Measurements from ENCODE around the gene ROBO1. TPM values are rescaled to one million over a fixed set of nuclear protein-coding genes. Genes with fewer than 3 reads are reported as not detected.

The ROBO1 gene
- total and polyA plus RNA-seq, 2 of the 13 experiments (the other 11 are each of a cell fraction or from before 2014, with no cell fraction given) = 52.2 to 71.0 TPM

DNA sequence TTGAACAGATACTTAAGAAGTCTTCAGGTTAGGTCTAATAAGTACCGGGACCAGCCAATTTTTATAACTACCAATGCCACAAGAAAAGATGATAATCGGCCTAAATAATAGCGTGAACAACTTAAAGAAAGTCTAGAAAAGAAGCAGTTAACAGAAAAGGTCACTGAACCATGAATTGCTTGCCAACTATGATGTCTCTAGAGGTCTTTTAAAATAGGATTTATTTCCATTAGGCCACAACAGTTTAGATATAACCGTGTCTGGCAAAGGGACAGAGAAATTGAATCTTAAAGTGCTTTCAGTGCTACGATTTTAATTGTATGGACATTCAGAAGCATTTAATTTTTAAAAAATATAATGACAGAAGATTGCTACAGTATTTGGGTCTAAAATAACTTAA is 1070.4 kb downstream of the ROBO1 start:
- DNase-seq (ENCODE audit: low spot score) (no peak), ATAC-seq (no peak), FAIRE-seq (no peak)
- TF ChIP-seq ATRX (CRISPR knock-in tag; IDR thresholded peaks at IDR 0.05; ENCODE audit: borderline replicate concordance) (no peak), NFKB2 (CRISPR knock-in tag; IDR thresholded peaks at IDR 0.05; ENCODE audit: borderline replicate concordance) (no peak), ZFP82 (CRISPR knock-in tag; IDR thresholded peaks at IDR 0.05; ENCODE audit: borderline replicate concordance) (no peak), ZNF224 (CRISPR knock-in tag; IDR thresholded peaks at IDR 0.05) (no peak), ZNF121 (CRISPR knock-in tag; IDR thresholded peaks at IDR 0.05) (no peak), SAP130 (CRISPR knock-in tag; IDR thresholded peaks at IDR 0.05; ENCODE audit: low read depth) (no peak)
- TF ChIP-seq, protein P1, sequence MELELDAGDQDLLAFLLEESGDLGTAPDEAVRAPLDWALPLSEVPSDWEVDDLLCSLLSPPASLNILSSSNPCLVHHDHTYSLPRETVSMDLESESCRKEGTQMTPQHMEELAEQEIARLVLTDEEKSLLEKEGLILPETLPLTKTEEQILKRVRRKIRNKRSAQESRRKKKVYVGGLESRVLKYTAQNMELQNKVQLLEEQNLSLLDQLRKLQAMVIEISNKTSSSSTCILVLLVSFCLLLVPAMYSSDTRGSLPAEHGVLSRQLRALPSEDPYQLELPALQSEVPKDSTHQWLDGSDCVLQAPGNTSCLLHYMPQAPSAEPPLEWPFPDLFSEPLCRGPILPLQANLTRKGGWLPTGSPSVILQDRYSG (CRISPR knock-in tag; IDR thresholded peaks at IDR 0.05) = no peak
- Histone ChIP-seq H3K9me3 (ENCODE audit: low read length) (no peaks in the 10 kb centered on the region), H3K27me3 (ENCODE audit: control insufficient read depth in 1 of 2, insufficient read depth in 2 of 2, low read length in 2 of 2) (no peaks in the 10 kb centered on the region; a peak in 1 of 5 replicates), H3K4me3 (replicated peaks in 1 of 3; ENCODE audit: insufficient read depth in 1 of 3, low read depth in 2 of 3, low read length in 3 of 3) (no peak overlapping the region), H3K79me2 (ENCODE audit: insufficient read depth, low read length) (no peaks in the 10 kb centered on the region), H3K4me1 (ENCODE audit: insufficient read depth, low read length) (no peaks in the 10 kb centered on the region), H3K4me2 (ENCODE audit: low read depth, low read length) (no peak overlapping the region), H3K27ac (ENCODE audit: extremely low read length, insufficient read depth, low read length) (no peak overlapping the region), H3K36me3 (replicated peaks in 1 of 2; ENCODE audit: control insufficient read depth in 1 of 2, insufficient read depth in 2 of 2, low read length in 2 of 2) (peaks cover 1 to 8% of the 10 kb centered on the region in 2 experiments; a peak in 4 of 5 replicates), H4K20me1 (ENCODE audit: insufficient read depth, low read length) (no peaks in the 10 kb centered on the region), H3K9ac (ENCODE audit: insufficient read depth, low read depth, low read length) (no peak overlapping the region), H2AFZ (ENCODE audit: low read length) (no peak overlapping the region)
- in situ Hi-C loops (cut with HindIII; ENCODE audit: extremely low pct_ligation_motif_present, low pct_unique_long_range_greater_than_20kb) (no loop called here), intact Hi-C loops (cut with micrococcal nuclease; ENCODE audit: unreplicated experiment) (no loop called here)
- 98% methylated on average over 5 of the region's 5 CpGs for WGBS (ENCODE audit: low lambda C conversion rate)
- no TSS peak for BruUV-seq (replicated peaks)
- ChIA-PET POLR2A (no interaction called here), CTCF (ENCODE audit: low intra/inter-chr PET ratio, low total read pairs) (no interaction called here)

DNA sequence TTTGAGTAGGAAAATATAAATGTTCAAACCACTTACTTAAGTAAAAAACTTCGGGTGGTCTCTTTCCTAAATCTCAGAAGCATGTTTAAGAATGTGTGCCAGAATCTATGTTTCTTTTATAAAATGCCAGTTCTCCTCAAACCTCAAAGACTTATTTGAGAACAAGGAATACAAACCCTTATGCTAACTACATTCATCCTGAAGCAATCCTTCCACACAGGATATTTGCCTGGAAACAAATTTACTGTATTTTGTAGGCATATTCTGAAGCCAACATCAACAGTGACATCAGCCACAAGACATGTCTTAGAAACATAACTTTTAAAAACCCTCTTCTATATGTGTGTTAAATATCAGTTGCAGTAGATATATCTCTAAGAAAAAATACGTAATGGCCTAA is 1077.0 kb downstream of the ROBO1 start:
- no peaks in the 10 kb centered on the region for H4K20me1 ChIP-seq (ENCODE audit: insufficient read depth, low read length)
- H3K27ac ChIP-seq (ENCODE audit: extremely low read length, insufficient read depth, low read length) = no peak overlapping the region
- H3K4me1 ChIP-seq (ENCODE audit: insufficient read depth, low read length) = no peaks in the 10 kb centered on the region
- H3K79me2 ChIP-seq (ENCODE audit: insufficient read depth, low read length) = no peaks in the 10 kb centered on the region
- H3K36me3 ChIP-seq (replicated peaks in 1 of 2; ENCODE audit: control insufficient read depth in 1 of 2, insufficient read depth in 2 of 2, low read length in 2 of 2) = peaks cover 0 to 26% of the 10 kb centered on the region in 2 experiments; a peak in 4 of 5 replicates
- no TSS peak for BruUV-seq (replicated peaks)
- H3K9me3 ChIP-seq (ENCODE audit: low read length) = no peaks in the 10 kb centered on the region
- in situ Hi-C loops (cut with HindIII; ENCODE audit: extremely low pct_ligation_motif_present, low pct_unique_long_range_greater_than_20kb) (no loop called here), intact Hi-C loops (cut with micrococcal nuclease; ENCODE audit: unreplicated experiment) (no loop called here)
- WGBS (ENCODE audit: low lambda C conversion rate) = 47% methylated on average over 2 of the region's 2 CpGs
- ATAC-seq (no peak), DNase-seq (ENCODE audit: low spot score) (no peak), FAIRE-seq (no peak)
- ChIA-PET CTCF (ENCODE audit: low intra/inter-chr PET ratio, low total read pairs) (no interaction called here), POLR2A (no interaction called here)
- H3K4me3 ChIP-seq (replicated peaks in 1 of 3; ENCODE audit: insufficient read depth in 1 of 3, low read depth in 2 of 3, low read length in 3 of 3) = no peak overlapping the region
- H2AFZ ChIP-seq (ENCODE audit: low read length) = no peak overlapping the region
- no peaks in the 10 kb centered on the region for H3K27me3 ChIP-seq (ENCODE audit: control insufficient read depth in 1 of 2, insufficient read depth in 2 of 2, low read length in 2 of 2)
- no peak overlapping the region for H3K9ac ChIP-seq (ENCODE audit: insufficient read depth, low read depth, low read length)
- H3K4me2 ChIP-seq (ENCODE audit: low read depth, low read length) = no peak overlapping the region
- TF ChIP-seq, protein P2, sequence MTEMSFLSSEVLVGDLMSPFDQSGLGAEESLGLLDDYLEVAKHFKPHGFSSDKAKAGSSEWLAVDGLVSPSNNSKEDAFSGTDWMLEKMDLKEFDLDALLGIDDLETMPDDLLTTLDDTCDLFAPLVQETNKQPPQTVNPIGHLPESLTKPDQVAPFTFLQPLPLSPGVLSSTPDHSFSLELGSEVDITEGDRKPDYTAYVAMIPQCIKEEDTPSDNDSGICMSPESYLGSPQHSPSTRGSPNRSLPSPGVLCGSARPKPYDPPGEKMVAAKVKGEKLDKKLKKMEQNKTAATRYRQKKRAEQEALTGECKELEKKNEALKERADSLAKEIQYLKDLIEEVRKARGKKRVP (CRISPR knock-in tag; IDR thresholded peaks at IDR 0.05) = no peak
- TF ChIP-seq MBD4 (IDR thresholded peaks at IDR 0.05; ENCODE audit: borderline replicate concordance, low read length) (no peak), ADNP (CRISPR knock-in tag; IDR thresholded peaks at IDR 0.05) (no peak), MEF2D (CRISPR knock-in tag; IDR thresholded peaks at IDR 0.05) (no peak), JUN (CRISPR knock-in tag; IDR thresholded peaks at IDR 0.05) (no peak), SMAD3 (CRISPR knock-in tag; IDR thresholded peaks at IDR 0.05) (no peak), ZNF768 (CRISPR knock-in tag; IDR thresholded peaks at IDR 0.05) (no peak), SIX4 (CRISPR knock-in tag; IDR thresholded peaks at IDR 0.05) (no peak), ZSCAN22 (CRISPR knock-in tag; IDR thresholded peaks at IDR 0.05) (no peak)
- TF ChIP-seq, protein P3, sequence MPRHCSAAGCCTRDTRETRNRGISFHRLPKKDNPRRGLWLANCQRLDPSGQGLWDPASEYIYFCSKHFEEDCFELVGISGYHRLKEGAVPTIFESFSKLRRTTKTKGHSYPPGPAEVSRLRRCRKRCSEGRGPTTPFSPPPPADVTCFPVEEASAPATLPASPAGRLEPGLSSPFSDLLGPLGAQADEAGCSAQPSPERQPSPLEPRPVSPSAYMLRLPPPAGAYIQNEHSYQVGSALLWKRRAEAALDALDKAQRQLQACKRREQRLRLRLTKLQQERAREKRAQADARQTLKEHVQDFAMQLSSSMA (CRISPR knock-in tag; IDR thresholded peaks at IDR 0.05) = no peak
- TF ChIP-seq, protein P4, sequence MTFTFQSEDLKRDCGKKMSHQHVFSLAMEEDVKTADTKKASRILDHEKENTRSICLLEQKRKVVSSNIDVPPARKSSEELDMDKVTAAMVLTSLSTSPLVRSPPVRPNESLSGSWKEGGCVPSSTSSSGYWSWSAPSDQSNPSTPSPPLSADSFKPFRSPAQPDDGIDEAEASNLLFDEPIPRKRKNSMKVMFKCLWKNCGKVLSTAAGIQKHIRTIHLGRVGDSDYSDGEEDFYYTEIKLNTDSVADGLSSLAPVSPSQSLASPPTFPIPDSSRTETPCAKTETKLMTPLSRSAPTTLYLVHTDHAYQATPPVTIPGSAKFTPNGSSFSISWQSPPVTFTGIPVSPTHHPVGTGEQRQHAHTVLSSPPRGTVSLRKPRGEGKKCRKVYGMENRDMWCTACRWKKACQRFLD (CRISPR knock-in tag; IDR thresholded peaks at IDR 0.05; ENCODE audit: borderline replicate concordance) = no peak
